WERI-Rb-1 (cell line): ENCODE data around the gene AP1B1.
A peak's percentile ranks its signal among the peaks of the same experiment; 100 is the strongest.

Experiments
- DNase-seq: peaks from one replicate; pipeline ENCODE4 v3.0.0-alpha.2; 2020
- H3K27ac ChIP-seq: fragments of 250-450 bp; sonication (Bioruptor Pico); 2 replicates; pipeline ENCODE4 v1.5.1; 2020; ENCODE audit warnings: mild to moderate bottlenecking, moderate library complexity
- H3K27me3 ChIP-seq: fragments of 250-450 bp; sonication (Bioruptor Pico); 2 replicates; pipeline ENCODE4 v1.5.1; 2021; ENCODE audit warnings: mild to moderate bottlenecking, low read depth, moderate library complexity; ENCODE audit not compliant: insufficient read depth, severe bottlenecking
- H3K36me3 ChIP-seq: fragments of 250-450 bp; sonication (Bioruptor Pico); 2 replicates; pipeline ENCODE4 v1.5.1; 2020; ENCODE audit warnings: mild to moderate bottlenecking, moderate library complexity
- H3K4me3 ChIP-seq: 2 replicates; pipeline ENCODE4 v1.5.1; 2011; ENCODE audit warnings: low read depth, mild to moderate bottlenecking, control low read depth, low read length
- H3K9me3 ChIP-seq: fragments of 250-450 bp; sonication (Bioruptor Pico); 2 replicates; pipeline ENCODE4 v1.5.1; 2021; ENCODE audit warnings: mild to moderate bottlenecking, moderate library complexity; ENCODE audit not compliant: severe bottlenecking
- CTCF ChIP-seq: IDR thresholded peaks from 2 replicates; pipeline ENCODE4 v1.5.1; 2011; ENCODE audit warnings: low read depth, mild to moderate bottlenecking, control low read depth, inconsistent platforms, low read length

AP1B1 gene

DNA sequence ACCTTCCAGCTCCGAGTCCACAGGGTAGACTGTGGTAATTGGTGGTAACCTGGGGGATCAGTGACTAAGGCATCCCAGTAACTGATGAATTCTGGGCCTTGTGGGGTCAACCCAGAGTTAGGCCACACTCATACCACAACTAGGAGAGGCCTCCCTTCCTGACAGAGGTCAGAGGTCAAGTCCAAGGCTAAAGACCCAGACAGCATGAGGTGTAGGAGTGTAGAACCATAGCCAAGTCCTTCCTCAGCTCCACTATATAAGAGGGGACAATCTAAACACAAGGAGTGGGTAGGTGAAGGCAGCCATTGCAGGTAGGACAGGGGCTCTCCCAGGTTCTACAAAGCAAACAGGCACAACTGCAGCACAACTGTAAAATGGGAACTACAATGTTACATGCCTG is 4.6 kb downstream of the AP1B1 start:
- no peak overlapping the region for H3K27ac ChIP-seq
- H3K27me3 ChIP-seq: no peaks in the 10 kb centered on the region
- no peak for DNase-seq
- no peak overlapping the region for H3K4me3 ChIP-seq
- no peak for TF ChIP-seq CTCF
- peaks cover 23% of the 10 kb centered on the region for H3K36me3 ChIP-seq
- H3K9me3 ChIP-seq: no peaks in the 10 kb centered on the region

- Histone ChIP-seq H3K27ac (peak overlapping the region; percentile 54), H3K36me3 (peaks cover 27% of the 10 kb centered on the region)
- TF ChIP-seq CTCF: no peak
Measured at GRCh38 chr22:29382580-29383302, 5.6 kb downstream of the AP1B1 start.

GRCh38 chr22:29380856-29381255 is 7.5 kb downstream of the AP1B1 start:
- H3K4me3 ChIP-seq: no peak overlapping the region
- no peak for TF ChIP-seq CTCF
- H3K27me3 ChIP-seq: no peaks in the 10 kb centered on the region
- DNase-seq: no peak
- H3K9me3 ChIP-seq: no peaks in the 10 kb centered on the region
- H3K27ac ChIP-seq: no peak overlapping the region; the same call in 1 of the 2 replicates
- peaks cover 39% of the 10 kb centered on the region for H3K36me3 ChIP-seq

More at GRCh38 chr22:29382580-29383302, 5.6 kb downstream of the AP1B1 start:
- Histone ChIP-seq H3K27me3 (no peaks in the 10 kb centered on the region), H3K9me3 (no peaks in the 10 kb centered on the region), H3K4me3 (no peak overlapping the region)
- DNase-seq: no peak

DNA sequence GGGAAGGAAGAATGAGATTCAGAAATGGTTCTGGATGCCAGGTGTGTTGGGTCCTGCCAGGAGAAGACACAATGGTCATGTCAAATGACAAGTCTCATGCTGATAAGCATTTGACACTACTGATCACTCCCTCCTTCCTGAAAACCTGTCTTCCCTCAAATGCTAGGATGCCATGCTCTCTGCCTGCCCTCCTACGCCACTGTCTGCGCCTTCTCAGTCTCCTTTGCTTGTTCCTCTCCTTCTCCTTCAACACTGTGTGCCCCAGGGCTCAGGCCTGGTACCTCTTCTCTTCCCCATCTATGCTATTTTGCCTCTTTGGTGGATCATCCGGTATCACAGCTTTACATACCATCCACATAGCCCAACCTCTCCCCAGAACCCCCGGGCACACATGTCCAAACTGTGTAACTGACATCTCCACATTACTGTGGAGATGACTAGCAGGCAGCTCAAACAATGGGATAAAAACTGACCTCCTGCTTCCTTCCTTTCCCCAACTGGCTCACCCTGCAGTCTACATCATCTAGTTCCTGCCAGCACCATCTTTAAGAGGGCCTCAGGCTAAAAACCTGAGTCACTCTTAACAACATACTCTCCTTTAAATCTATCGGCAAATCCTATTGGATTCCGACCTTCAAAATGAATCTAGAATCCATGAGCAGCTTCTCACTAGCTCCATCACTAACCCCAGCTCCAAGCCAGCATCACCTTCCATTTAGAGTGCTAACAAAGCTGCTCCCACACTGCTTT is 8.2 kb downstream of the AP1B1 start:
- no peak for DNase-seq
- H3K27me3 ChIP-seq: no peaks in the 10 kb centered on the region
- H3K27ac ChIP-seq: no peak overlapping the region
- H3K9me3 ChIP-seq: no peaks in the 10 kb centered on the region
- H3K4me3 ChIP-seq: no peak overlapping the region
- no peak for TF ChIP-seq CTCF
- H3K36me3 ChIP-seq: peaks cover 38% of the 10 kb centered on the region

DNA sequence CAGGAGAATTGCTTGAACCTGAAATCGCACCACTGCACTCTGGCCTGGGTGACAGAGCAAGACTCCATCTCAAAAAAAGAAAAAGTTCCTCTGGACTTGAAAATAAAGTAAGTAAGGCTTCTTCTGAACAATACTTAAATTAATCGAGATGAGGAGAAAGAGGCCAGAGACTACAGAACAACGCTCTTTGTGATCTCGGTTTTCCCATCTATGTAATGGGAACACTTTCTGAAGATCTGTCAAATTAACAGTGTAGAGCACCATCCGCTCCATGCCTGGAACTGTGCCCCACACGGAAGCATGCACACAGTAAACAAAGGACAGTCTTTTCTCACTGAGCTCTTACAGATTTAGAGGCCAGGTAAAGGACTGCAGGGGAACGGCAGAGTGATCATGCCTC is 9.1 kb downstream of the AP1B1 start:
- H3K27me3 ChIP-seq: no peaks in the 10 kb centered on the region
- no peak overlapping the region for H3K4me3 ChIP-seq
- H3K36me3 ChIP-seq: peaks cover 28% of the 10 kb centered on the region
- TF ChIP-seq CTCF: no peak
- H3K27ac ChIP-seq: no peak overlapping the region
- DNase-seq: no peak
- no peaks in the 10 kb centered on the region for H3K9me3 ChIP-seq
